ENCODE data around the gene SUN1. TPM values are rescaled to one million over a fixed set of nuclear protein-coding genes. Genes with fewer than 3 reads are reported as not detected.

Gene SUN1
- total RNA-seq, 1 experiment from 2014 or later = 39.6 TPM

- Histone ChIP-seq H3K36me3 (ENCODE audit: insufficient read depth, low read length) (no peaks in the 10 kb centered on the region; the same call in 1 of the 2 replicates), H3K4me1 (ENCODE audit: low read length) (no peaks in the 10 kb centered on the region), H4K20me1 (ENCODE audit: insufficient read depth, low read depth, low read length) (peaks cover 6% of the 10 kb centered on the region; the same call in 1 of the 2 replicates), H2AFZ (ENCODE audit: low read length) (no peak overlapping the region), H3K4me3 (ENCODE audit: low read length) (no peak overlapping the region), H3K9me2 (replicated peaks; ENCODE audit: insufficient read depth, low read length) (no peaks in the 10 kb centered on the region), H3K27me3 (ENCODE audit: low read length) (no peaks in the 10 kb centered on the region), H3K4me2 (ENCODE audit: low read depth, low read length, poor library complexity, severe bottlenecking) (no peak overlapping the region), H3K9ac (ENCODE audit: low read length) (no peak overlapping the region), H3K9me3 (ENCODE audit: low read length) (no peaks in the 10 kb centered on the region), H3K27ac (ENCODE audit: low read length) (no peak overlapping the region), H3K79me2 (ENCODE audit: low read length) (peaks cover 39% of the 10 kb centered on the region)
- DNase-seq = no peak
Observed at GRCh38 chr7:887488-887820, 55.2 kb downstream of the SUN1 start.

GRCh38 chr7:888081-889024 is 56.1 kb downstream of the SUN1 start:
- Histone ChIP-seq H3K36me3 (ENCODE audit: insufficient read depth, low read length) (peaks cover 2% of the 10 kb centered on the region), H3K27me3 (ENCODE audit: low read length) (no peaks in the 10 kb centered on the region), H3K79me2 (ENCODE audit: low read length) (peaks cover 30% of the 10 kb centered on the region), H3K9me2 (replicated peaks; ENCODE audit: insufficient read depth, low read length) (no peaks in the 10 kb centered on the region), H4K20me1 (ENCODE audit: insufficient read depth, low read depth, low read length) (peaks cover 9% of the 10 kb centered on the region; the same call in 1 of the 2 replicates), H3K9me3 (ENCODE audit: low read length) (no peaks in the 10 kb centered on the region), H3K4me3 (ENCODE audit: low read length) (no peak overlapping the region), H3K27ac (ENCODE audit: low read length) (no peak overlapping the region), H2AFZ (ENCODE audit: low read length) (no peak overlapping the region), H3K4me1 (ENCODE audit: low read length) (no peaks in the 10 kb centered on the region), H3K9ac (ENCODE audit: low read length) (no peak overlapping the region), H3K4me2 (ENCODE audit: low read depth, low read length, poor library complexity, severe bottlenecking) (no peak overlapping the region)
- DNase-seq = no peak

- H3K4me3 ChIP-seq (ENCODE audit: low read length) = no peak overlapping the region
- no peak overlapping the region for H2AFZ ChIP-seq (ENCODE audit: low read length)
- no peaks in the 10 kb centered on the region for H3K4me1 ChIP-seq (ENCODE audit: low read length)
- peaks cover 9% of the 10 kb centered on the region; the same call in 1 of the 2 replicates for H4K20me1 ChIP-seq (ENCODE audit: insufficient read depth, low read depth, low read length)
- no peaks in the 10 kb centered on the region for H3K9me2 ChIP-seq (replicated peaks; ENCODE audit: insufficient read depth, low read length)
- no peak overlapping the region for H3K27ac ChIP-seq (ENCODE audit: low read length)
- H3K27me3 ChIP-seq (ENCODE audit: low read length) = no peaks in the 10 kb centered on the region
- no peaks in the 10 kb centered on the region for H3K9me3 ChIP-seq (ENCODE audit: low read length)
- H3K9ac ChIP-seq (ENCODE audit: low read length) = no peak overlapping the region
- H3K79me2 ChIP-seq (ENCODE audit: low read length) = peaks cover 24% of the 10 kb centered on the region
- H3K4me2 ChIP-seq (ENCODE audit: low read depth, low read length, poor library complexity, severe bottlenecking) = no peak overlapping the region
- peaks cover 2% of the 10 kb centered on the region for H3K36me3 ChIP-seq (ENCODE audit: insufficient read depth, low read length)
- DNase-seq = no peak
Observed at GRCh38 chr7:889025-889390, 56.7 kb downstream of the SUN1 start.

- H3K27me3 ChIP-seq (ENCODE audit: low read length) = no peaks in the 10 kb centered on the region
- no peak overlapping the region for H3K27ac ChIP-seq (ENCODE audit: low read length)
- peaks cover 9% of the 10 kb centered on the region; the same call in 1 of the 2 replicates for H4K20me1 ChIP-seq (ENCODE audit: insufficient read depth, low read depth, low read length)
- peaks cover 2% of the 10 kb centered on the region for H3K36me3 ChIP-seq (ENCODE audit: insufficient read depth, low read length)
- H3K9me3 ChIP-seq (ENCODE audit: low read length) = no peaks in the 10 kb centered on the region
- H3K9ac ChIP-seq (ENCODE audit: low read length) = no peak overlapping the region
- H3K4me3 ChIP-seq (ENCODE audit: low read length) = no peak overlapping the region
- DNase-seq = no peak
- H3K9me2 ChIP-seq (replicated peaks; ENCODE audit: insufficient read depth, low read length) = no peaks in the 10 kb centered on the region
- H3K4me2 ChIP-seq (ENCODE audit: low read depth, low read length, poor library complexity, severe bottlenecking) = no peak overlapping the region
- peaks cover 20% of the 10 kb centered on the region for H3K79me2 ChIP-seq (ENCODE audit: low read length)
- H2AFZ ChIP-seq (ENCODE audit: low read length) = no peak overlapping the region
- H3K4me1 ChIP-seq (ENCODE audit: low read length) = no peaks in the 10 kb centered on the region
Observed at GRCh38 chr7:889391-889790, 57.1 kb downstream of the SUN1 start.

GRCh38 chr7:890868-891267 is 58.6 kb downstream of the SUN1 start:
- Histone ChIP-seq H3K36me3 (ENCODE audit: insufficient read depth, low read length) (peaks cover 2% of the 10 kb centered on the region), H3K27me3 (ENCODE audit: low read length) (no peaks in the 10 kb centered on the region), H3K9me2 (replicated peaks; ENCODE audit: insufficient read depth, low read length) (no peaks in the 10 kb centered on the region), H3K27ac (ENCODE audit: low read length) (no peak overlapping the region), H3K9ac (ENCODE audit: low read length) (no peak overlapping the region), H3K4me3 (ENCODE audit: low read length) (no peak overlapping the region), H3K9me3 (ENCODE audit: low read length) (no peaks in the 10 kb centered on the region), H4K20me1 (ENCODE audit: insufficient read depth, low read depth, low read length) (peaks cover 9% of the 10 kb centered on the region; the same call in 1 of the 2 replicates), H3K4me2 (ENCODE audit: low read depth, low read length, poor library complexity, severe bottlenecking) (no peak overlapping the region), H3K4me1 (ENCODE audit: low read length) (no peaks in the 10 kb centered on the region), H2AFZ (ENCODE audit: low read length) (no peak overlapping the region), H3K79me2 (ENCODE audit: low read length) (peaks cover 5% of the 10 kb centered on the region)
- DNase-seq = no peak

- no peaks in the 10 kb centered on the region for H3K27me3 ChIP-seq (ENCODE audit: low read length)
- H3K4me1 ChIP-seq (ENCODE audit: low read length) = no peaks in the 10 kb centered on the region
- H3K79me2 ChIP-seq (ENCODE audit: low read length) = peaks cover 1% of the 10 kb centered on the region
- H3K36me3 ChIP-seq (ENCODE audit: insufficient read depth, low read length) = peaks cover 2% of the 10 kb centered on the region
- no peak overlapping the region for H3K4me2 ChIP-seq (ENCODE audit: low read depth, low read length, poor library complexity, severe bottlenecking)
- no peak overlapping the region for H2AFZ ChIP-seq (ENCODE audit: low read length)
- no peak overlapping the region for H3K27ac ChIP-seq (ENCODE audit: low read length)
- H4K20me1 ChIP-seq (ENCODE audit: insufficient read depth, low read depth, low read length) = peaks cover 9% of the 10 kb centered on the region; the same call in 1 of the 2 replicates
- no peaks in the 10 kb centered on the region for H3K9me3 ChIP-seq (ENCODE audit: low read length)
- H3K4me3 ChIP-seq (ENCODE audit: low read length) = no peak overlapping the region
- H3K9ac ChIP-seq (ENCODE audit: low read length) = no peak overlapping the region
- no peaks in the 10 kb centered on the region for H3K9me2 ChIP-seq (replicated peaks; ENCODE audit: insufficient read depth, low read length)
- DNase-seq = no peak
Observed at GRCh38 chr7:891291-891690, 59.0 kb downstream of the SUN1 start.

- Histone ChIP-seq H3K36me3 (ENCODE audit: insufficient read depth, low read length) (peaks cover 2% of the 10 kb centered on the region), H3K9me2 (replicated peaks; ENCODE audit: insufficient read depth, low read length) (no peaks in the 10 kb centered on the region), H3K9ac (ENCODE audit: low read length) (no peak overlapping the region), H3K4me3 (ENCODE audit: low read length) (no peak overlapping the region), H3K4me1 (ENCODE audit: low read length) (no peaks in the 10 kb centered on the region), H4K20me1 (ENCODE audit: insufficient read depth, low read depth, low read length) (0 out of 2 replicates have a peak, but pooled peaks cover 3% of the 10 kb centered on the region), H3K27me3 (ENCODE audit: low read length) (no peaks in the 10 kb centered on the region), H3K9me3 (ENCODE audit: low read length) (no peaks in the 10 kb centered on the region), H2AFZ (ENCODE audit: low read length) (no peak overlapping the region), H3K79me2 (ENCODE audit: low read length) (no peaks in the 10 kb centered on the region), H3K4me2 (ENCODE audit: low read depth, low read length, poor library complexity, severe bottlenecking) (no peak overlapping the region), H3K27ac (ENCODE audit: low read length) (no peak overlapping the region)
- no peak for DNase-seq
Observed at GRCh38 chr7:891805-892204, 59.5 kb downstream of the SUN1 start.

GRCh38 chr7:892648-893593 is 60.6 kb downstream of the SUN1 start:
- Histone ChIP-seq H3K4me1 (ENCODE audit: low read length) (no peaks in the 10 kb centered on the region), H3K27me3 (ENCODE audit: low read length) (no peaks in the 10 kb centered on the region), H3K27ac (ENCODE audit: low read length) (no peak overlapping the region), H3K9me3 (ENCODE audit: low read length) (no peaks in the 10 kb centered on the region), H4K20me1 (ENCODE audit: insufficient read depth, low read depth, low read length) (0 out of 2 replicates have a peak, but pooled peaks cover 3% of the 10 kb centered on the region), H3K9me2 (replicated peaks; ENCODE audit: insufficient read depth, low read length) (no peaks in the 10 kb centered on the region), H2AFZ (ENCODE audit: low read length) (no peak overlapping the region), H3K9ac (ENCODE audit: low read length) (no peak overlapping the region), H3K4me3 (ENCODE audit: low read length) (no peak overlapping the region), H3K36me3 (ENCODE audit: insufficient read depth, low read length) (peaks cover 2% of the 10 kb centered on the region), H3K79me2 (ENCODE audit: low read length) (no peaks in the 10 kb centered on the region), H3K4me2 (ENCODE audit: low read depth, low read length, poor library complexity, severe bottlenecking) (no peak overlapping the region)
- DNase-seq = no peak
